Measurements from ENCODE around the gene SF3B5.
"Not testable (repeated sequence)": the region's sequence is repeated elsewhere in the genome, so short reads cannot be mapped to it uniquely, and the experiment has no call there.

Gene SF3B5

DNA sequence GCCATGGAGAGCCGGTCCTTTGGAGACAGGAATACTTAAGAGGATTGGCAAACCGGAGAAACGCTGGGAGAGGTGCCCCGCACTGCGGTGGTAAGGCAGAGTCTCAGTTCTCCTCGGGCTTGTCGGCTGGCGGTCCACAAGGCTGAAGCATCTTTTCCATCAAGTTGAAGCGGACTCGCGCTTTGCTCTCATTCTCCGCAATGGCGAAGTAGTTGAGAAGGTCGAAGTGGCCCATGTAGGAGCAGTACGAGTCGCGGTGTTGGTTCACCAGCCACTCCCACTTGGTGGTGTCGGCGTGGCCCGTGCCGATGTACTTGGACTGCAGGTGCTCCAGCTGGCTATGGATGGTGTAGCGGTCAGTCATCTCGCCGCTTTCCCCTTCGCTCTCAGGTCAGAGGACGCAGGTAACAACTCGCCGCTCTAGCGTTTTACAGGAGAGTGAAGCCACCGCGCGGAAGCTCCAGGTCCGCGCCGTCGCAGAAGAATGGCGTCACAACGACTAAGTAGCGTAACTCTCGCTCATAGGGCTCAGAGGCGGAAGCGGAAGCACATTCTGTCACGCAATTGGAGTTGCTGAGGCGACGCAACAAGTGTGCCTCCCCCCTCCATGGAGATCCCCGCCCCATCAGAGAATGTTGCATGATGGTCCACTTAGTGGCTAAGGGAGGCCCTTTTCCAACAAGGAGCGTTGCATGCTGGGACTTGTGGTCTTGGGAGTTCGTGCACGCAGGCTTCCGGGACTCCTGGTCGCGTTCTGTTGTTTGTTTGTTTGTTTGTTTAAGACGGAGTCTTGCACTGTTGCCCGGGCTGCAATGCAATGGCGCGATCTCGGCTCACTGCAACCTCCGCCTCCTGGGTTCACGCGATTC is at the start of gene SF3B5:
Gene SF3B5, minus strand, starts transcription at position 440 of the 869 bp plus-strand sequence. Its CDS starts 76 bp downstream, at position 364.
- peak; percentile 99 for DNase-seq

DNA sequence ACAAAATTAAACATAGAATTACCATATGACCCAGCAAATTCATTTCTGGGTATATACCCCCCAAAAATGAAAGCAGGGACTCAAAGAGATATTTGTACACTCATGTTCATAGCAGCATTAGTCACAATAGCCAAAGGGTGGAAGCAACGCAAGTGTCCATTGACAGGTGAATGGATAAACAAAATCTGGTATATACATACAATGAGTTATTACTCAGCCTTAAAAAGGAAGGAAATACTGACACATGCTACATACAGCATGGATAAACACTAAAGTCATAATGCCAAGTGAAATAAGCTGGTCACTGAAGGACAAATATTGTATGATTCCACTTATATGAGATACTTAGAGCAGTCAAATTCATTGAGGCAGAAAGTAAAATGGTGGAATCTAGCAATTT is 49.6 kb upstream of the SF3B5 start:
- DNase-seq = no peak

DNA sequence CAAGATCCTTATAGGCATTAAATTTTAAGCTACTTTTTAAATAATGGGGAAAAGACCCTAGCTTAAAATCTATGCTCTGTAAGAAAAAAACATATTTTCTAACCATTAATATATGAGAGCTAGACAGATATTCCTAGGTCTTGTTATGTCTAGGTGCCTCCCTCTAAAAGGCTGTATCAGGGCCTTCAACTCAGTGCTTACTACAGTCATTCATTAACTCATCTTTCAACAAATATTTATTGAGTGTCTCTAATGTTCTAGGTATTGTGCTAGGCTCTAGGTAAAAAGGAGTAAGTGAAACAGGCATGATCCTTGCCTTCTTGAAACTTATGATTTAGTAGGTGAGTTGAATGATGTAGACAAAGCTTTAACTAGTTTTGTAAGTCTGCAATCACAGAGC is 48.5 kb upstream of the SF3B5 start:
- DNase-seq = no peak

DNA sequence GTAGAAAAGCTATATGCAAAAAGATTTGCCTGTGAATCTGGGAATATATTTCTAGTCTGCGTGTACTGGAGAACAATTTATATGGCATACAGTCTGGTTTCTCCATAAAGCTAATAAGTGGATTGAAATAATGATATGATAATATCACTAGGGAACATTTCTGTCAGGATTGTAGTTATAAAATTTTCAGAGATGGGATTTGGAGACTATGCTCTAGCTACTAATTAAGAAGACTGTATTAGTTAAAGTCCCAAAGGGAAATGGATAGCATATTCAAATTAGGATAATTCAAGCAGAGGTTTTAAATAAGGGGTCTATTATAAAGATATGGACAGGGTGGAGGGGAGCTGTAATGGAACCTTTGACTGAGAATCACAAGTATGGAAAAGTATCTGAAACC is 47.7 kb upstream of the SF3B5 start:
- DNase-seq = no peak

- no peak for DNase-seq
Observed at GRCh38 chr6:144141470-144141869, 46.1 kb upstream of the SF3B5 start.

GRCh38 chr6:144140867-144141266 is 45.5 kb upstream of the SF3B5 start:
- no peak for DNase-seq

DNA sequence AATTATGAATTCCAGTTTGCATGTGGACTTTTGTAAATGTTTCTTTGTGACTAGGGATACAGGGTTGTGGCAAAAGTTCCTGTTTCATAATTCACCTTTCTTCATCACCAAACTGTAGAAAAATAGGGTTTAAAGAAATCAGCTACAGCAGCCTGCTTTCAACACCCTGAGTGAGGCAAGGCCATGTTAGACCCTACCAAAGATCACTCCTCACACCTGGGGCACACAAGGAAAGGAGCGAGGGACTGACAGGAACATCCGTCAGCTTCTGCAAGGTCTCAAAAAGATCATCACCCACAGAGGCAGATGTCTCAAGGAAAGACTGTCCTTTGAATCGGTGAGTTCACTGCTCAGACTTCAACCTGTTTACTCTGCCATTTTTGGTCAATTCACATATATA is 44.4 kb upstream of the SF3B5 start:
- DNase-seq = no peak

GRCh38 chr6:144138542-144138941 is 43.2 kb upstream of the SF3B5 start:
- no peak for DNase-seq

GRCh38 chr6:144134737-144135136 is 39.4 kb upstream of the SF3B5 start:
- no peak for DNase-seq

- DNase-seq = no peak
Observed at GRCh38 chr6:144134176-144134575, 38.8 kb upstream of the SF3B5 start.

DNA sequence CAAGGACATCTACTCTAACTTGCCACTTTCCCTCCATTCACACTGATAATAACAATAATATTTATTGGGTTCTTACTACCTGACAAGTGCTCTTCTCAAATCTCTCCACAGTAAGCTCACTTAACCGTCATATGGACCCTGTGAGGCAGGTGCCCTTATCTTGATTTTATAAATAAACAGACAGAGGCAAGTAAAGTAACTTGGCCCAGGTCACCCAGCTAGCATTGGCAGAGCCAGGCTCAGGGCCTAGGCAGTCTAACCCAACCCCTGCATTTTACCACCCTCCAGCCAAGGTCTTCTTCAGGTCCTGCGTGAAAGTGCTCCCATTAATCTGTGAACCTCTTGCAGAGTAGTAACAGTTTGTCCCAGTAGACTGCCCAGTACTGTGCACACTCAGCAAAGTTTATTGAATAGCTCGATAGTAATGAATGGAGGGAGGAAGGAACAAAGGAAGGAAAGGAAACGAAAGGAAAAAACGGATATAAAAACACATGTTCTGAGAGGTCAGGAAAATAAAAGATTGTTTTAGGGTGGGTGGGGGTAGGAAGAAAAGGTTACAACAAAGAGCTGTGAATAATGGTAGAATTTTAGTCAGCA is 38.0 kb upstream of the SF3B5 start:
- no peak for DNase-seq

DNA sequence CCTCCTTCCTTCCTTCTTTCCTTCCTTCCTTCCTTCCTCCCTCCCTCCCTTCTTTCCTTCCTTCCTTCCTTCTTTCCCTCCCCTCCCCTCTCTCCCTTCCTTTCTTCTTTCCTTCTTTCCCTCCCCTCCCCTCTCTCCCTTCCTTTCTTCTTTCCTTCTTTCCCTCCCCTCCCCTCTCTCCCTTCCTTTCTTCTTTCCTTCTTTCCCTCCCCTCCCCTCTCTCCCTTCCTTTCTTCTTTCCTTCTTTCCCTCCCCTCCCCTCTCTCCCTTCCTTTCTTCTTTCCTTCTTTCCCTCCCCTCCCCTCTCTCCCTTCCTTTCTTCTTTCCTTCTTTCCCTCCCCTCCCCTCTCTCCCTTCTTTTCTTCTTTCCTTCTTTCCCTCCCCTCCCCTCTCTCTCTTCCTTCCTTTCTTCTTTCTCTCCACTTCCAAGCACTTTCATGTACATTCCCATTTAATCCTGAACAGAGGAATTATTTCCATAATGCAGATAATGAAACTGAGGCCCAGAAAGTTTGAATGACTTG is 36.9 kb upstream of the SF3B5 start:
- DNase-seq = not testable (repeated sequence)

DNA sequence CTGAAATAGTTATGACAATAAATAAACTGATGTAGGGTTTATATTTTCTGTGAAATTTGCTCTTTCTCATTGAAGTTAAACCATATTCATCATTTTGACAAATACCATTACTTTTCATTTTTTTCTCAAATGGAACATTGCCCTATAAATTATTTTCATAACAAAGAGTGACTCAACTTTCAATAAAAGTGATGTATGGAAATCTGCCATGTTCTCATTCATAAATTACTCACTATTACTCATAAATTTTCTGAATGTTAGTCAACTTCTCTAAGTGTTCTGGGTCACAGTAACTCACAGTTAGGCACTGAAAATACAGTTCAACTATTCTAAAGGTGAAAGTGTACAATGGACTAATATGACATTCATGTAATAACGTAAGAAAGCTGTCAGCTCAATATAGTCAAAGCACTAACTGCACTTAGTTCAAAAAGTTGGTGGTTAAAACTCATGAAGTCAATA is 35.9 kb upstream of the SF3B5 start:
- no peak for DNase-seq

- DNase-seq = no peak
Observed at GRCh38 chr6:144129469-144129868, 34.1 kb upstream of the SF3B5 start.

- DNase-seq = no peak
Observed at GRCh38 chr6:144127097-144127496, 31.7 kb upstream of the SF3B5 start.

- DNase-seq = no peak
Observed at GRCh38 chr6:144123836-144124235, 28.5 kb upstream of the SF3B5 start.

- no peak for DNase-seq
Observed at GRCh38 chr6:144123421-144123820, 28.0 kb upstream of the SF3B5 start.

- DNase-seq = no peak
Observed at GRCh38 chr6:144122861-144123260, 27.5 kb upstream of the SF3B5 start.

DNA sequence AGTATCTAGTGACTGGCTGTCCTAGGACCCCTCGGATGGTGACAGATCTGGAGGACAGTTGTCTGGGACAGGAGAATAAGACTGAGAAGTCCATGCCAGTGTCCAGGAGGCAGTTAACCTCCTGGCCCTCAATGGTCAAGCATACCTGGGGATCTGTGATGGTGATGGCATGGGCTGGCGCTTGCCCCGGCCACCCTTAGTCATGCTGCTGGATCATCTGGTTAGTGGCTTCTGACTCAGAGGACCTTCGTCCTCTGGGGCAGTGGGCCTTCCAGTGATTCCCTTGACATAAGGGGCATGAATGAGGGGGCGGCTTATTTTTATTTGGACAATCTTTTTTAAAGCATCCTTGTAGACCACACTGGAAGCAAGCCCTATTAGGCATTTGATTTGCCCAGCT is 24.0 kb upstream of the SF3B5 start:
- no peak for DNase-seq

GRCh38 chr6:144115219-144115618 is 19.8 kb upstream of the SF3B5 start:
- DNase-seq = no peak

- DNase-seq = no peak
Observed at GRCh38 chr6:144113366-144113765, 18.0 kb upstream of the SF3B5 start.

GRCh38 chr6:144110210-144110609 is 14.8 kb upstream of the SF3B5 start:
- DNase-seq = no peak

- no peak for DNase-seq
Observed at GRCh38 chr6:144106206-144106605, 10.8 kb upstream of the SF3B5 start.

- no peak for DNase-seq
Observed at GRCh38 chr6:144104898-144105487, 9.6 kb upstream of the SF3B5 start.

All from islet precursor cell (in vitro differentiated cells).